HepG2 (cell line): ENCODE data around the gene RAD51D. TPM values are rescaled to one million over a fixed set of nuclear protein-coding genes. Genes with fewer than 3 reads are reported as not detected.

Experiments
- HNF4G ChIP-seq, 2 experiments: sonication (generic) in 1 of 2; formaldehyde crosslinking in 1 of 2; IDR thresholded peaks; 2 replicates each; pipeline versions ENCODE4 v1.4.0 to v1.6.1; 2011 to 2020; ENCODE audit warnings: borderline replicate concordance in 2 of 2, low read depth in 2 of 2, mild to moderate bottlenecking in 2 of 2, low read length in 1 of 2, missing genetic modification reagents in 1 of 2, moderate library complexity in 1 of 2
- KLF11 ChIP-seq: IDR thresholded peaks from 2 replicates; pipeline ENCODE4 v1.6.1; 2016; ENCODE audit warnings: missing compliant biosample characterization
- MIER3 ChIP-seq: IDR thresholded peaks from 2 replicates; pipeline ENCODE4 v1.6.1; 2016; ENCODE audit warnings: missing compliant biosample characterization, borderline replicate concordance
- MLLT10 ChIP-seq: sonication (generic); formaldehyde crosslinking; IDR thresholded peaks from 2 replicates; pipeline ENCODE4 v1.4.0; 2020; ENCODE audit warnings: missing genetic modification reagents
- NR2F2 ChIP-seq: IDR thresholded peaks from 2 replicates; pipeline ENCODE4 v1.6.1; 2012; ENCODE audit warnings: low read depth, inconsistent platforms, borderline replicate concordance
- PAF1 ChIP-seq: IDR thresholded peaks from 2 replicates; pipeline ENCODE4 v1.6.1; 2016; ENCODE audit warnings: missing genetic modification reagents, missing compliant biosample characterization
- RAD21 ChIP-seq: fragments of 450-650 bp; formaldehyde crosslinking; IDR thresholded peaks from 2 replicates; pipeline ENCODE4 v1.5.0; 2020; ENCODE audit warnings: mild to moderate bottlenecking
- RAD51 ChIP-seq: fragments of 450-650 bp; IDR thresholded peaks from 2 replicates; pipeline ENCODE4 v1.6.1; 2016; ENCODE audit warnings: borderline replicate concordance
- RELA ChIP-seq: sonication (generic); formaldehyde crosslinking; IDR thresholded peaks from 2 replicates; pipeline ENCODE4 v1.4.0; 2020; ENCODE audit warnings: missing genetic modification reagents
- WIZ ChIP-seq: sonication (generic); formaldehyde crosslinking; IDR thresholded peaks from 2 replicates; pipeline ENCODE4 v1.5.1; 2020; ENCODE audit warnings: mild to moderate bottlenecking, missing genetic modification reagents
- ZBTB44 ChIP-seq: sonication (generic); formaldehyde crosslinking; IDR thresholded peaks from 2 replicates; pipeline ENCODE4 v1.4.0; 2020; ENCODE audit warnings: missing genetic modification reagents
- ZFAT ChIP-seq: sonication (generic); formaldehyde crosslinking; conservative IDR thresholded peaks from 2 replicates; pipeline ENCODE4 v1.8.1; 2023; ENCODE audit warnings: missing genetic modification reagents, inconsistent platforms
- ZNF143 ChIP-seq: sonication (generic); formaldehyde crosslinking; IDR thresholded peaks from 2 replicates; pipeline ENCODE4 v1.4.0; 2020; ENCODE audit warnings: missing genetic modification reagents
- ZNF337 ChIP-seq: sonication (generic); formaldehyde crosslinking; IDR thresholded peaks from 2 replicates; pipeline ENCODE4 v1.5.1; 2020; ENCODE audit warnings: missing genetic modification reagents, low read depth, mild to moderate bottlenecking, borderline replicate concordance
- ZNF414 ChIP-seq: sonication (generic); formaldehyde crosslinking; IDR thresholded peaks from 2 replicates; pipeline ENCODE4 v1.5.0; 2020; ENCODE audit warnings: missing genetic modification reagents
- ZNF615 ChIP-seq: sonication (generic); formaldehyde crosslinking; IDR thresholded peaks from 2 replicates; pipeline ENCODE4 v1.5.0; 2020; ENCODE audit warnings: mild to moderate bottlenecking, missing genetic modification reagents, borderline replicate concordance
- polyA plus RNA-seq, 8 experiments: library from polyadenylated mRNA; depleted of rRNA in 3 of 8; stranded (reverse) in 7 of 8; unstranded in 1 of 8; fragments of >200 nt; fragmentation: Illumina TruSeq in 4 of 8; extraction: Trizol in 4 of 8; gene quantifications; 2 replicates each; pipeline versions ENCODE4 v1.2.1 to v1.2.3, GENCODE V29; 2011 to 2016; ENCODE audit warnings: low read depth in 4 of 8, missing spikeins in 1 of 8, mixed read lengths in 1 of 8; ENCODE audit not compliant: insufficient read depth in 1 of 8
- total RNA-seq, 5 experiments: library from RNA; depleted of rRNA; stranded (reverse); fragments of >200 nt; fragmentation: Illumina TruSeq; extraction: Trizol; gene quantifications; 2 replicates each; pipeline ENCODE4 v1.2.3, GENCODE V29; 2016; ENCODE audit warnings: low read depth in 1 of 5
- TF ChIP-seq, protein P1 (sequence below): sonication (generic); formaldehyde crosslinking; IDR thresholded peaks from 2 replicates; pipeline ENCODE4 v1.4.0; 2020; ENCODE audit warnings: missing genetic modification reagents, mild to moderate bottlenecking, borderline replicate concordance
- TF ChIP-seq, protein P2 (sequence below): sonication (generic); formaldehyde crosslinking; IDR thresholded peaks from 2 replicates; pipeline ENCODE4 v1.5.0; 2020; ENCODE audit warnings: mild to moderate bottlenecking, low read depth, missing genetic modification reagents, borderline replicate concordance
- TF ChIP-seq, protein P3 (sequence below): IDR thresholded peaks from 2 replicates; pipeline ENCODE4 v1.6.1; 2016; ENCODE audit warnings: control low read depth

The RAD51D gene
- total and polyA plus RNA-seq, 2 of the 13 experiments (the other 11 are each of a cell fraction or from before 2014, with no cell fraction given), result 6.7 to 13.1 TPM

DNA sequence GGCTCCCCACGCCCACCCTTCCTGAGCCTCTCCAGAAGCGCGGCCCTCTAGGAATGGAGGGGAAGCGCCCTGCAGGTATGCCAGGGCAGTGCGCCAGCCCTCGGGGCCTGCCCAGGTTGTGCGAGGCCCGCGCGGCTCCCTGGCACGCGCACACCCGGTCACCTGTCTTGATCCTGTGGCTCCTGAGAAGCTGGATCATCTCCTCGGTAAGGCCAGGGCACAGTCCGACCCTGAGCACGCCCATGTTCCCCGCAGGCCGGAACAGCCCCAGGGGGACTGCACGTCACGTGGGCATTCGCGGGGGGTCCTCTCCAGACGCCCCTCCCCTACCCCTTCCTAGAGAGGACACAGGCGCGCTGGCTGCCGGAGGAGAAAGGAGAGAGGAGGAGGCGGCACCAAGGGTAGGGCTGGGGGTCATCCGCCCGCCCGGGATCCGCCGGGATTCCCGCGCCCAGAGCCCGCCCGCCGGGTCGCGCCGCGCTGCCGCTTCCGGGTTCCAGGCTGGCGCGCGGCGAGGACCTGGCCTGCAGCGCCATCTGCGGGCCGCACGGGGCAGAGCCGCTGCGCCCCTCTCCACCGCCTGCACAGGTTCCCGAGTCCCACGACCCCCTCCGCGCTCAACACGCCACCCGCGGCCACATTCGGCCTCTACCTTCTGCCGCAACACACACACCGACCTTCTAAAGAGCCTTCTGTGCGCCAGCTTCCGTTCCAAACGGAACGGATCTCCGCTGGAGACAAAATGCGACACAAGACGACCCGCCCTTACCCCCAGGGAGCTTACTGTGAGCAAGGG, at the start of gene RAD51D (continued):
- TF ChIP-seq ZNF337 (CRISPR knock-in tag) (no peak), MIER3 (CRISPR knock-in tag) (no peak), RELA (CRISPR knock-in tag) (no peak), RAD21 (CRISPR knock-in tag) (peak; percentile 99), PAF1 (CRISPR knock-in tag) (no peak), ZFAT (CRISPR knock-in tag) (no peak), ZNF143 (CRISPR knock-in tag) (no peak), ZBTB44 (CRISPR knock-in tag) (0 out of 2 replicates have a peak, but pooled peaks have one; percentile 8), KLF11 (CRISPR knock-in tag) (no peak), RAD51 (no peak; the same call in 1 of the 2 replicates), NR2F2 (no peak), ZNF414 (CRISPR knock-in tag) (no peak), HNF4G (IDR thresholded peaks at IDR 0.05; ENCODE audit: borderline replicate concordance, low read depth, low read length) (no peak), HNF4G (CRISPR knock-in tag; IDR thresholded peaks at IDR 0.05; ENCODE audit: borderline replicate concordance, low read depth) (0 out of 2 replicates have a peak, but pooled peaks have one; percentile 16), WIZ (0 out of 2 replicates have a peak, but pooled peaks have one; percentile 42), MLLT10 (CRISPR knock-in tag) (no peak), ZNF615 (CRISPR knock-in tag) (no peak)
- TF ChIP-seq, protein P1, sequence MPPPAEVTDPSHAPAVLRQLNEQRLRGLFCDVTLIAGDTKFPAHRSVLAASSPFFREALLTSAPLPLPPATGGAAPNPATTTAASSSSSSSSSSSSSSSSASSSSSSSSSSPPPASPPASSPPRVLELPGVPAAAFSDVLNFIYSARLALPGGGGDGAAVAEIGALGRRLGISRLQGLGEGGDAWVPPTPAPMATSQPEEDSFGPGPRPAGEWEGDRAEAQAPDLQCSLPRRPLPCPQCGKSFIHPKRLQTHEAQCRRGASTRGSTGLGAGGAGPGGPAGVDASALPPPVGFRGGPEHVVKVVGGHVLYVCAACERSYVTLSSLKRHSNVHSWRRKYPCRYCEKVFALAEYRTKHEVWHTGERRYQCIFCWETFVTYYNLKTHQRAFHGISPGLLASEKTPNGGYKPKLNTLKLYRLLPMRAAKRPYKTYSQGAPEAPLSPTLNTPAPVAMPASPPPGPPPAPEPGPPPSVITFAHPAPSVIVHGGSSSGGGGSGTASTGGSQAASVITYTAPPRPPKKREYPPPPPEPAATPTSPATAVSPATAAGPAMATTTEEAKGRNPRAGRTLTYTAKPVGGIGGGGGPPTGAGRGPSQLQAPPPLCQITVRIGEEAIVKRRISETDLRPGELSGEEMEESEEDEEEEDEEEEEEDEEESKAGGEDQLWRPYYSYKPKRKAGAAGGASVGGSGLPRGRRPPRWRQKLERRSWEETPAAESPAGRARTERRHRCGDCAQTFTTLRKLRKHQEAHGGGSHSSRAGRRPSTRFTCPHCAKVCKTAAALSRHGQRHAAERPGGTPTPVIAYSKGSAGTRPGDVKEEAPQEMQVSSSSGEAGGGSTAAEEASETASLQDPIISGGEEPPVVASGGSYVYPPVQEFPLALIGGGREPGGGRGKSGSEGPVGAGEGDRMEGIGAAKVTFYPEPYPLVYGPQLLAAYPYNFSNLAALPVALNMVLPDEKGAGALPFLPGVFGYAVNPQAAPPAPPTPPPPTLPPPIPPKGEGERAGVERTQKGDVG (CRISPR knock-in tag), result peak; percentile 21; the same call in 1 of the 2 replicates
- TF ChIP-seq, protein P2, sequence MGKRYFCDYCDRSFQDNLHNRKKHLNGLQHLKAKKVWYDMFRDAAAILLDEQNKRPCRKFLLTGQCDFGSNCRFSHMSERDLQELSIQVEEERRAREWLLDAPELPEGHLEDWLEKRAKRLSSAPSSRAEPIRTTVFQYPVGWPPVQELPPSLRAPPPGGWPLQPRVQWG, result no peak
- TF ChIP-seq, protein P3, sequence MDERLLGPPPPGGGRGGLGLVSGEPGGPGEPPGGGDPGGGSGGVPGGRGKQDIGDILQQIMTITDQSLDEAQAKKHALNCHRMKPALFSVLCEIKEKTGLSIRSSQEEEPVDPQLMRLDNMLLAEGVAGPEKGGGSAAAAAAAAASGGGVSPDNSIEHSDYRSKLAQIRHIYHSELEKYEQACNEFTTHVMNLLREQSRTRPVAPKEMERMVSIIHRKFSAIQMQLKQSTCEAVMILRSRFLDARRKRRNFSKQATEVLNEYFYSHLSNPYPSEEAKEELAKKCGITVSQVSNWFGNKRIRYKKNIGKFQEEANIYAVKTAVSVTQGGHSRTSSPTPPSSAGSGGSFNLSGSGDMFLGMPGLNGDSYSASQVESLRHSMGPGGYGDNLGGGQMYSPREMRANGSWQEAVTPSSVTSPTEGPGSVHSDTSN (CRISPR knock-in tag), result no peak
